ENCODE measurements around the gene MYH11.

The MYH11 gene

DNA sequence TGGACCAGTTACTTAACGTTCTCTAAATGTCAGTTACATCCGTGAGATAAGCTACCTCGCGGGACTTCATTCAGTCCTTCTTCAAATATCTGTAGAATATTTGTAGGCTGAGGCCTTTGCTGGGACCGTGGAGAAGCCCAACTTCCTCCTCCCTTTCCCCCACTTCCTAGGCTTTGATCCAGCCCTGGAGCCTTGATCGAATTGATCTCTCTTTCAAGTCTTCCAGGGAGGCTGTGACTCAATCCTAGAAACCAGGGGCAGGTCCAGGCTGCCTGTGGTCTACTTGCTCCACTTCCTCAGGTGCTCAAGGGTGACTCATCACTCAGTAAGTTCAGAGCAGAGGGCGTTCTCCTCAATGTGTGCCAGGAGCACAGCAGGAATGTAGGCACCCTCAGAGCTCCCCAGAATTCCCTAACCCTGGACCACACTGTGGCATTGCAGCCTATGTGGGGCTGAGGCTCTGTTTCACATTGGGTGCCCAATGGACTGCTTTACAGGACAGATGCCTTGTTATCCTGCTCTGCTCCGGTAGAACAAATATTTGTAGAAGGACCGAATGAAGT is 42.8 kb upstream of the MYH11 start:
- no peak overlapping the region for H3K4me3 ChIP-seq (ENCODE audit: low read depth, low read length)
- H3K27ac ChIP-seq: no peak overlapping the region
- no peaks in the 10 kb centered on the region for H3K27me3 ChIP-seq (ENCODE audit: insufficient read depth, low read depth, severe bottlenecking)
- no peaks in the 10 kb centered on the region for H3K36me3 ChIP-seq
- TF ChIP-seq, protein P1, sequence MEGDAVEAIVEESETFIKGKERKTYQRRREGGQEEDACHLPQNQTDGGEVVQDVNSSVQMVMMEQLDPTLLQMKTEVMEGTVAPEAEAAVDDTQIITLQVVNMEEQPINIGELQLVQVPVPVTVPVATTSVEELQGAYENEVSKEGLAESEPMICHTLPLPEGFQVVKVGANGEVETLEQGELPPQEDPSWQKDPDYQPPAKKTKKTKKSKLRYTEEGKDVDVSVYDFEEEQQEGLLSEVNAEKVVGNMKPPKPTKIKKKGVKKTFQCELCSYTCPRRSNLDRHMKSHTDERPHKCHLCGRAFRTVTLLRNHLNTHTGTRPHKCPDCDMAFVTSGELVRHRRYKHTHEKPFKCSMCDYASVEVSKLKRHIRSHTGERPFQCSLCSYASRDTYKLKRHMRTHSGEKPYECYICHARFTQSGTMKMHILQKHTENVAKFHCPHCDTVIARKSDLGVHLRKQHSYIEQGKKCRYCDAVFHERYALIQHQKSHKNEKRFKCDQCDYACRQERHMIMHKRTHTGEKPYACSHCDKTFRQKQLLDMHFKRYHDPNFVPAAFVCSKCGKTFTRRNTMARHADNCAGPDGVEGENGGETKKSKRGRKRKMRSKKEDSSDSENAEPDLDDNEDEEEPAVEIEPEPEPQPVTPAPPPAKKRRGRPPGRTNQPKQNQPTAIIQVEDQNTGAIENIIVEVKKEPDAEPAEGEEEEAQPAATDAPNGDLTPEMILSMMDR (IDR thresholded peaks at IDR 0.05; ENCODE audit: low read depth, low read length): no peak
- DNase-seq: no peak
- H3K9me3 ChIP-seq (ENCODE audit: severe bottlenecking): no peaks in the 10 kb centered on the region

DNA sequence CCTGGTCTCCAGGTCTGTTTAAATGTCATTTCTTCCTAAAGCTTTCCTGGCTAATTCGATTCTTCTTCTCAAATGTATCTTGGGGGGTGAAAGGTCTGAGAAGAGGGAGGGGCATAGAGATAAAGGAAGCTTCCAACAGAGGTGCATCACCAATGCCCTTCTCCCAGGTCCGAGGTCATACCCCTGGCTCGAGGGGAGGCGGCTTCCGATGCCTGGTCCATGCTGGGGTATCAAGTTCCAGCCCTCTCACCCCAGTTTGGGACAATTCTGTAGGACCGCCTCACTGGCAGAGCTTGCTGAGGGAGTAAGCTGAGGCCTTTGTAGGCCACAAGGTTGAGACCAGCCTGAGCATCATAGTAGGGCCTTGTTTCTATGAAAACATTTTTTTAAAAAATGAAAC is 41.8 kb upstream of the MYH11 start:
- DNase-seq: no peak
- Histone ChIP-seq H3K27me3 (ENCODE audit: insufficient read depth, low read depth, severe bottlenecking) (no peaks in the 10 kb centered on the region), H3K36me3 (no peaks in the 10 kb centered on the region), H3K4me3 (ENCODE audit: low read depth, low read length) (no peak overlapping the region), H3K27ac (no peak overlapping the region), H3K9me3 (ENCODE audit: severe bottlenecking) (no peaks in the 10 kb centered on the region)
- TF ChIP-seq, protein P1 (IDR thresholded peaks at IDR 0.05; ENCODE audit: low read depth, low read length): no peak

DNA sequence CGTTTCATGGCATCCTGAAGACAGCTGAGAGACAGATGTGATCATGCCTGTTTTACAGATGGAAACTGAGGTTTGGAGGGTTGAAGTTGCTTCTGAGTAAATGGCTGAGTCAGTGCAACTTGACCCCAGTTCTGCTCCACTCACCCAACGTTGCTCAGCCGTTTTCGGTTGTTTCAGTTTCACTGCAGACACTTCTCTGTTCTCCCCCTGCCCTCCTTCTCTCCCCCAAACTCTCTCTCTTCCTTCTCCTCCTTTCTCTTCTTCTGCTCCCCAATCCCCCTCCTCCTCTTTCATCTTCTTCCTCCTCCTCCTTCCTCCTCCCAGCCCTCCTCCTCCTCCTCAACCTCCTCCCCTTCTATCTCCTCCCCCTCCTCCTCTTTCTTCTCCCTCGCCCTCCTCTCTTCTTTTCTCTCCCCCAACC is 41.0 kb upstream of the MYH11 start:
- H3K27ac ChIP-seq: no peak overlapping the region
- no peaks in the 10 kb centered on the region for H3K27me3 ChIP-seq (ENCODE audit: insufficient read depth, low read depth, severe bottlenecking)
- no peak overlapping the region for H3K4me3 ChIP-seq (ENCODE audit: low read depth, low read length)
- TF ChIP-seq, protein P1 (IDR thresholded peaks at IDR 0.05; ENCODE audit: low read depth, low read length): no peak
- DNase-seq: no peak
- H3K36me3 ChIP-seq: no peaks in the 10 kb centered on the region
- H3K9me3 ChIP-seq (ENCODE audit: severe bottlenecking): no peaks in the 10 kb centered on the region

DNA sequence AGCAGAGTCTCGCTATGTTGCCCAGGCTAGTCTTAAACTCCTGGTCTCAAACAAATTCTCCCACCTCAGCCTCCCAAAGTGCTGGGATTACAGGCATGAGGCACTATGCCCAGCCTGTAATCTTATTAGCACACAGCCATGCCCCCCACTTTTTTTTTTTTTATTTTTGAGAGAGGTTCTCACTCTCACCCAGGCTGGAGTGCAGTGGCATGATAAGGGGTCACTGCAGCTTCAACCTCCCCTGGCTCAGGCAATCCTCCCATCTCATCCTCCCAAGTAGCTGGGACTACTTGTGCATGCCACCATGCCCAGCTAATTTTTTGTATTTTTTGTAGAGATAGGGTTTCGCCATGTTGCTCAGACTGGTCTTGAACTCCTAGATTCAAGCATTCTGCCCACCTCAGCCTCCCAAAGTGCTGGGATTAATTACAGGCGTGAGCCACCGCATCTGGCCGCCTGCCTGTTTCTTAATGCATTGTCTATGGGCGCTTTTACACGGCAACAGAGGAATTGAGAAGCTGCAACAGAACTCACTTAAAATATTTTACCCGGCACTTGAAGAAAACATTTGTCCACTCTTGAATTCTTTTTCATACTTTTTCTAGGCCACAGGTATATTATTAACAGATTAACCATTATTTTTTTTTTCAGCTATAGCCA is 40.4 kb upstream of the MYH11 start:
- no peak overlapping the region for H3K27ac ChIP-seq
- H3K9me3 ChIP-seq (ENCODE audit: severe bottlenecking): no peaks in the 10 kb centered on the region
- H3K36me3 ChIP-seq: no peaks in the 10 kb centered on the region
- no peaks in the 10 kb centered on the region for H3K27me3 ChIP-seq (ENCODE audit: insufficient read depth, low read depth, severe bottlenecking)
- no peak for DNase-seq
- H3K4me3 ChIP-seq (ENCODE audit: low read depth, low read length): no peak overlapping the region
- TF ChIP-seq, protein P1 (IDR thresholded peaks at IDR 0.05; ENCODE audit: low read depth, low read length): no peak

DNA sequence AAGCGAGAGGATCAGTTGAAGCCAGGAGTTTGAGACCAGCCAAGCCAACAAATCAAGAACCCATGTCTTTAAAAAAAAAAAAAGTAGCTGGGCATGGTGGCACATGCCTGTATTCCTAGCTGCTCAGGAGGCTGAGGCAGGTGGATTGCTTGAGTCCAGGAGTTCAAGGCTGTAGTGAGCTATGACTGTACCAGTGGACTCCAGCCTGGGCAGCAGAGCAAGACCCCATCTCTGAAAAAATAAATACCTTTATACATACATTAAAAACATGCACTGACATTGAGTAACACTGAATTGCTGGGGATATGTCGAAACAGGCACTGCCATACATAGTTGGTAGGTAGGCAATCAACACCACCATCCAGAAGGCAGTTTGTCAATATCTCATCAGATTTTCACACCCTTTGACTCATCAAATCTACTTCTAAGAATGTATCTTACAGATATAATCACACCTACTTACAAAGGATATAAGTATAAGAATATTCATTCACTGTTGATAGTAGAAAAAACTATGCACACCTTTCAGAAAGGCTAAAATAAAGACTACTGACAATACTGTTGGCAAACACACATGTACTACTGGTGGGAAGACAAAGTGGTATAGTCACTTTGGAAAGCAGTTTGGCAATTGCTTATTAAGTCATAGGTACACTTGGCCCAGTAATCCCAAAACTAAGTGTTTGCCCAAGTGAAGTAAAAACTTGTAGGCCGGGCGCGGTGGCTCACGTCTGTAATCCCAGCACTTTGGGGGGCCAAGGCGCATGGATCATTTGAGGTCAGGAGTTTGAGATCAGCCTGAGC is 37.9 kb upstream of the MYH11 start:
- H3K4me3 ChIP-seq (ENCODE audit: low read depth, low read length): no peak overlapping the region
- no peaks in the 10 kb centered on the region for H3K9me3 ChIP-seq (ENCODE audit: severe bottlenecking)
- H3K36me3 ChIP-seq: no peaks in the 10 kb centered on the region
- no peaks in the 10 kb centered on the region for H3K27me3 ChIP-seq (ENCODE audit: insufficient read depth, low read depth, severe bottlenecking)
- TF ChIP-seq, protein P1 (IDR thresholded peaks at IDR 0.05; ENCODE audit: low read depth, low read length): no peak
- no peak overlapping the region for H3K27ac ChIP-seq
- DNase-seq: no peak

Data from WERI-Rb-1 (cell line).